Neural cell (in vitro differentiated cells): Measurements from ENCODE around the gene PLXNC1. TPM values are rescaled to one million over a fixed set of nuclear protein-coding genes. Genes with fewer than 3 reads are reported as not detected.

Experiments
- H2AFZ ChIP-seq: fragments of 200-600, 300-800 bp; sonication (generic), shearing (Covaris generic); 2 replicates; pipeline ENCODE4 v1.6.0; 2014; ENCODE audit warnings: low read depth, mild to moderate bottlenecking, antibody characterized with exemption, low read length, moderate library complexity
- H3F3A ChIP-seq: fragments of 200-600 bp; shearing (Covaris generic); 2 replicates; pipeline ENCODE4 v1.6.1; 2016; ENCODE audit warnings: mild to moderate bottlenecking, moderate library complexity, mixed read lengths, antibody characterized with exemption, low read length; ENCODE audit not compliant: insufficient read depth, poor library complexity, severe bottlenecking
- H3K27ac ChIP-seq: fragments of 200-600, 300-800 bp; sonication (generic), shearing (Covaris generic); 2 replicates; pipeline ENCODE4 v1.5.1; 2014; ENCODE audit warnings: mild to moderate bottlenecking, low read length, moderate library complexity
- H3K27me3 ChIP-seq: fragments of 300-800, 200-600 bp; sonication (generic), shearing (Covaris generic); 2 replicates; pipeline ENCODE4 v1.6.0; 2014; ENCODE audit warnings: mild to moderate bottlenecking, low read depth, low read length, moderate library complexity; ENCODE audit not compliant: insufficient read depth
- H3K36me3 ChIP-seq: fragments of 300-800, 200-600 bp; sonication (generic), shearing (Covaris generic); 2 replicates; pipeline ENCODE4 v1.5.1; 2014; ENCODE audit warnings: mild to moderate bottlenecking, antibody characterized with exemption, low read length, moderate library complexity; ENCODE audit not compliant: insufficient read depth
- H3K4me2 ChIP-seq: fragments of 300-800, 200-600 bp; sonication (generic), shearing (Covaris generic); 2 replicates; pipeline ENCODE4 v1.6.0; 2014; ENCODE audit warnings: mild to moderate bottlenecking, low read length
- H3K4me3 ChIP-seq: fragments of 300-800, 200-600 bp; sonication (generic), shearing (Covaris generic); 2 replicates; pipeline ENCODE4 v1.5.1; 2014; ENCODE audit warnings: mild to moderate bottlenecking, low read length, moderate library complexity
- H3K79me2 ChIP-seq: fragments of 200-600 bp; shearing (Covaris generic); replicated peaks from 2 replicates; pipeline ENCODE4 v1.6.0; 2014; ENCODE audit warnings: mild to moderate bottlenecking, low read length, moderate library complexity; ENCODE audit not compliant: insufficient read depth
- H3K9ac ChIP-seq: fragments of 300-800, 200-600 bp; sonication (generic), shearing (Covaris generic); 2 replicates; pipeline ENCODE4 v1.6.1; 2016; ENCODE audit warnings: mild to moderate bottlenecking, low read length, mixed read lengths
- H3K9me2 ChIP-seq: fragments of 200-600 bp; shearing (Covaris generic); 2 replicates; pipeline ENCODE4 v1.6.1; 2016; ENCODE audit warnings: mild to moderate bottlenecking, low read length, mixed read lengths; ENCODE audit not compliant: insufficient read depth
- H3K9me3 ChIP-seq: fragments of 200-600, 300-800 bp; sonication (generic), shearing (Covaris generic); 2 replicates; pipeline ENCODE4 v1.6.1; 2016; ENCODE audit warnings: mild to moderate bottlenecking, mixed run types, low read length, moderate library complexity, mixed read lengths
- H4K20me1 ChIP-seq: fragments of 200-600 bp; shearing (Covaris generic); 2 replicates; pipeline ENCODE4 v1.6.1; 2016; ENCODE audit warnings: mild to moderate bottlenecking, mixed run types; ENCODE audit not compliant: insufficient read depth
- CTCF ChIP-seq: fragments of 450-650 bp; IDR thresholded peaks from 2 replicates; pipeline ENCODE4 v1.5.1; 2014; ENCODE audit warnings: antibody characterized with exemption, mild to moderate bottlenecking, moderate library complexity; ENCODE audit not compliant: poor library complexity, severe bottlenecking
- EP300 ChIP-seq: fragments of 450-650 bp; conservative IDR thresholded peaks from 2 replicates; pipeline ENCODE4 v1.6.1; 2014; ENCODE audit warnings: antibody characterized with exemption, mild to moderate bottlenecking, moderate library complexity; ENCODE audit not compliant: poor library complexity, severe bottlenecking
- EZH2 ChIP-seq: fragments of 200-600, 300-800 bp; shearing (Covaris generic), sonication (generic); IDR thresholded peaks from 2 replicates; pipeline ENCODE4 v1.6.1; 2014; ENCODE audit warnings: antibody characterized with exemption, low read length, borderline replicate concordance, mild to moderate bottlenecking; ENCODE audit not compliant: insufficient read depth, poor library complexity, severe bottlenecking
- MXI1 ChIP-seq: fragments of 450-650 bp; conservative IDR thresholded peaks from 2 replicates; pipeline ENCODE4 v1.6.1; 2014; ENCODE audit warnings: antibody characterized with exemption, mild to moderate bottlenecking; ENCODE audit not compliant: poor library complexity, severe bottlenecking
- POLR2AphosphoS5 ChIP-seq: IDR thresholded peaks from 2 replicates; pipeline ENCODE4 v1.6.1; 2012
- RAD21 ChIP-seq: fragments of 450-650 bp; conservative IDR thresholded peaks from 2 replicates; pipeline ENCODE4 v1.6.1; 2014; ENCODE audit warnings: antibody characterized with exemption, mild to moderate bottlenecking, moderate library complexity
- REST ChIP-seq: IDR thresholded peaks from 2 replicates; pipeline ENCODE4 v1.6.1; 2012; ENCODE audit warnings: borderline replicate concordance
- SMC3 ChIP-seq: fragments of 450-650 bp; conservative IDR thresholded peaks from 2 replicates; pipeline ENCODE4 v1.6.1; 2014; ENCODE audit warnings: antibody characterized with exemption, mild to moderate bottlenecking, moderate library complexity; ENCODE audit not compliant: poor library complexity
- TAF1 ChIP-seq: IDR thresholded peaks from 2 replicates; pipeline ENCODE4 v1.6.1; 2012; ENCODE audit warnings: low read depth
- polyA plus RNA-seq: library from polyadenylated mRNA; depleted of rRNA; stranded (reverse); fragments of >200 nt; gene quantifications from 2 replicates; pipeline ENCODE4 v1.2.3, GENCODE V29; 2014

Gene PLXNC1
- polyA plus RNA-seq, 1 donor from 2014 or later, result 76.3 TPM

- Histone ChIP-seq H3K9me2 (no peaks in the 10 kb centered on the region), H3K9me3 (no peaks in the 10 kb centered on the region), H3K36me3 (peaks cover 9% of the 10 kb centered on the region), H3K79me2 (no peaks in the 10 kb centered on the region), H3K9ac (no peak overlapping the region), H3K4me2 (no peak overlapping the region), H3K27me3 (no peaks in the 10 kb centered on the region), H2AFZ (no peak overlapping the region), H3F3A (no peaks in the 10 kb centered on the region), H4K20me1 (no peaks in the 10 kb centered on the region), H3K4me3 (no peak overlapping the region), H3K27ac (no peak overlapping the region)
- TF ChIP-seq MXI1, result no peak
Measured at GRCh38 chr12:94207467-94207848, 59.1 kb downstream of the PLXNC1 start.

GRCh38 chr12:94207849-94208621 is 59.7 kb downstream of the PLXNC1 start:
- H3K79me2 ChIP-seq, result no peaks in the 10 kb centered on the region
- no peak overlapping the region for H3K27ac ChIP-seq
- H3K36me3 ChIP-seq, result peaks cover 9% of the 10 kb centered on the region
- H2AFZ ChIP-seq, result no peak overlapping the region
- H3K9me2 ChIP-seq, result no peaks in the 10 kb centered on the region
- H4K20me1 ChIP-seq, result no peaks in the 10 kb centered on the region
- H3K4me2 ChIP-seq, result no peak overlapping the region
- H3K9ac ChIP-seq, result no peak overlapping the region
- H3K9me3 ChIP-seq, result no peaks in the 10 kb centered on the region
- TF ChIP-seq TAF1, result no peak
- peak; percentile 54 for TF ChIP-seq EP300
- no peaks in the 10 kb centered on the region for H3K27me3 ChIP-seq
- no peaks in the 10 kb centered on the region for H3F3A ChIP-seq
- H3K4me3 ChIP-seq, result no peak overlapping the region

DNA sequence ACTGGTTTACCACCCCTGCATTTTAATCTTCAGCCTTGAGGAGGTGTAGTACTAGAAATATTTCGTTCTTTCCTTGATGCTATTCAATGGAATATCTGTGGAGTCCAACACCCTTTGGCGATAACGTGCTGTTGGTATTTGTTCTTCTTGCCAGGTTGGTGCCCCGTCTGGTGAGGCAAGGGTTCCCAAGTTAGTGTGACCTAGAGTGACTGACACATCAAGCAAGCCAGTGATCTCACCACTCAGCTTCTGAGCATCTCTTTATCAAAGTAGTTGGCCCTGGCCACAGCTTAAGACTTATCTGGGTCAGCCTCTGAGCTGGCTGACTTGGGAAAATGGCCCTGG is 60.2 kb downstream of the PLXNC1 start:
- Histone ChIP-seq H3K27me3 (no peaks in the 10 kb centered on the region), H3K9me3 (no peaks in the 10 kb centered on the region), H3F3A (no peaks in the 10 kb centered on the region), H3K9me2 (no peaks in the 10 kb centered on the region), H3K36me3 (peaks cover 9% of the 10 kb centered on the region), H3K79me2 (no peaks in the 10 kb centered on the region), H3K9ac (no peak overlapping the region), H3K4me2 (no peak overlapping the region), H3K27ac (no peak overlapping the region), H2AFZ (no peak overlapping the region), H4K20me1 (no peaks in the 10 kb centered on the region), H3K4me3 (no peak overlapping the region)
- no peak for TF ChIP-seq CTCF
- no peak for TF ChIP-seq MXI1
- no peak for TF ChIP-seq TAF1

DNA sequence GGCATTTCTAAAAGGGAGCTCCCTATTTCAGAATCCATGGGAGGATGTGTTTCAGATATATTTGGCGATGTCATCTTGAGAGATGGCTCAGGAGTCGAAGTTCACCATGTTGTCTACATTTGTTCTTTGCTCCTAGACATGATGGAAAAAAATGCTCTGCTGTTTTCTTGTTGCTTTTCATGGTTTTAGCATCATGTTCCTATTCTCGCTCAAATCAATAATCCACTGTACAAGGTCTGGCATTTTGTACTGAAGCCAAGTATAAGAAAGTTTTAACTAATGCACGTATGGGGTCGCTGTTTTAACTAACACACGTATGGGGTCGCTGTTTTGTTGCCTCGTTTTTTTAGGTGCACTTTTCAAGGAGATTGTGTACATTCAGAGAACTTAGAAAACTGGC is 60.9 kb downstream of the PLXNC1 start:
- Histone ChIP-seq H3K9ac (no peak overlapping the region), H3K4me3 (no peak overlapping the region), H3K9me3 (no peaks in the 10 kb centered on the region), H3K9me2 (no peaks in the 10 kb centered on the region), H2AFZ (no peak overlapping the region), H3K4me2 (no peak overlapping the region), H3K79me2 (no peaks in the 10 kb centered on the region), H3K27me3 (no peaks in the 10 kb centered on the region), H3F3A (no peaks in the 10 kb centered on the region), H4K20me1 (no peaks in the 10 kb centered on the region), H3K36me3 (peaks cover 9% of the 10 kb centered on the region), H3K27ac (no peak overlapping the region)
- TF ChIP-seq EZH2 (no peak), EP300 (no peak), RAD21 (no peak), SMC3 (no peak), CTCF (no peak), MXI1 (no peak), REST (no peak), POLR2AphosphoS5 (no peak), TAF1 (no peak)
